ENCODE data around the gene ATOSB. TPM values are rescaled to one million over a fixed set of nuclear protein-coding genes. Genes with fewer than 3 reads are reported as not detected.

The ATOSB gene
- total and polyA plus RNA-seq, 2 experiments from 2014 or later = 2.3 to 6.1 TPM

- H3K27ac Mint-ChIP-seq = peak overlapping the region; percentile 88; the same call in 1 of the 2 replicates
- no peaks in the 10 kb centered on the region for H3K27me3 ChIP-seq (ENCODE audit: insufficient read depth)
- H4K20me1 ChIP-seq (replicated peaks; ENCODE audit: insufficient read depth) = no peaks in the 10 kb centered on the region
- H3K4me3 ChIP-seq = peak overlapping the region; percentile 68
- TF ChIP-seq EZH2phosphoT487 (IDR thresholded peaks at IDR 0.05; ENCODE audit: unreplicated experiment) = no peak
- no peak for TF ChIP-seq STAT1 (IDR thresholded peaks at IDR 0.05; ENCODE audit: unreplicated experiment)
- TF ChIP-seq, protein P1, sequence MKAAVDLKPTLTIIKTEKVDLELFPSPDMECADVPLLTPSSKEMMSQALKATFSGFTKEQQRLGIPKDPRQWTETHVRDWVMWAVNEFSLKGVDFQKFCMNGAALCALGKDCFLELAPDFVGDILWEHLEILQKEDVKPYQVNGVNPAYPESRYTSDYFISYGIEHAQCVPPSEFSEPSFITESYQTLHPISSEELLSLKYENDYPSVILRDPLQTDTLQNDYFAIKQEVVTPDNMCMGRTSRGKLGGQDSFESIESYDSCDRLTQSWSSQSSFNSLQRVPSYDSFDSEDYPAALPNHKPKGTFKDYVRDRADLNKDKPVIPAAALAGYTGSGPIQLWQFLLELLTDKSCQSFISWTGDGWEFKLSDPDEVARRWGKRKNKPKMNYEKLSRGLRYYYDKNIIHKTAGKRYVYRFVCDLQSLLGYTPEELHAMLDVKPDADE (IDR thresholded peaks at IDR 0.05) = no peak
- TF ChIP-seq NANOG (IDR thresholded peaks at IDR 0.05; ENCODE audit: borderline replicate concordance) = no peak
- no peak for TF ChIP-seq CREB1 (CRISPR knock-in tag; IDR thresholded peaks at IDR 0.05; ENCODE audit: low read depth)
- TF ChIP-seq ZNF331 (CRISPR knock-in tag; IDR thresholded peaks at IDR 0.05; ENCODE audit: low read depth) = no peak
- no peak for TF ChIP-seq ZNF114 (CRISPR knock-in tag; IDR thresholded peaks at IDR 0.05)
- TF ChIP-seq JUNB (IDR thresholded peaks at IDR 0.05; ENCODE audit: unreplicated experiment) = no peak
- TF ChIP-seq, protein P2, sequence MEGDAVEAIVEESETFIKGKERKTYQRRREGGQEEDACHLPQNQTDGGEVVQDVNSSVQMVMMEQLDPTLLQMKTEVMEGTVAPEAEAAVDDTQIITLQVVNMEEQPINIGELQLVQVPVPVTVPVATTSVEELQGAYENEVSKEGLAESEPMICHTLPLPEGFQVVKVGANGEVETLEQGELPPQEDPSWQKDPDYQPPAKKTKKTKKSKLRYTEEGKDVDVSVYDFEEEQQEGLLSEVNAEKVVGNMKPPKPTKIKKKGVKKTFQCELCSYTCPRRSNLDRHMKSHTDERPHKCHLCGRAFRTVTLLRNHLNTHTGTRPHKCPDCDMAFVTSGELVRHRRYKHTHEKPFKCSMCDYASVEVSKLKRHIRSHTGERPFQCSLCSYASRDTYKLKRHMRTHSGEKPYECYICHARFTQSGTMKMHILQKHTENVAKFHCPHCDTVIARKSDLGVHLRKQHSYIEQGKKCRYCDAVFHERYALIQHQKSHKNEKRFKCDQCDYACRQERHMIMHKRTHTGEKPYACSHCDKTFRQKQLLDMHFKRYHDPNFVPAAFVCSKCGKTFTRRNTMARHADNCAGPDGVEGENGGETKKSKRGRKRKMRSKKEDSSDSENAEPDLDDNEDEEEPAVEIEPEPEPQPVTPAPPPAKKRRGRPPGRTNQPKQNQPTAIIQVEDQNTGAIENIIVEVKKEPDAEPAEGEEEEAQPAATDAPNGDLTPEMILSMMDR (conservative IDR thresholded peaks at IDR 0.05; ENCODE audit: low read depth in 2 of 2) = no peak
- TF ChIP-seq, protein P3, sequence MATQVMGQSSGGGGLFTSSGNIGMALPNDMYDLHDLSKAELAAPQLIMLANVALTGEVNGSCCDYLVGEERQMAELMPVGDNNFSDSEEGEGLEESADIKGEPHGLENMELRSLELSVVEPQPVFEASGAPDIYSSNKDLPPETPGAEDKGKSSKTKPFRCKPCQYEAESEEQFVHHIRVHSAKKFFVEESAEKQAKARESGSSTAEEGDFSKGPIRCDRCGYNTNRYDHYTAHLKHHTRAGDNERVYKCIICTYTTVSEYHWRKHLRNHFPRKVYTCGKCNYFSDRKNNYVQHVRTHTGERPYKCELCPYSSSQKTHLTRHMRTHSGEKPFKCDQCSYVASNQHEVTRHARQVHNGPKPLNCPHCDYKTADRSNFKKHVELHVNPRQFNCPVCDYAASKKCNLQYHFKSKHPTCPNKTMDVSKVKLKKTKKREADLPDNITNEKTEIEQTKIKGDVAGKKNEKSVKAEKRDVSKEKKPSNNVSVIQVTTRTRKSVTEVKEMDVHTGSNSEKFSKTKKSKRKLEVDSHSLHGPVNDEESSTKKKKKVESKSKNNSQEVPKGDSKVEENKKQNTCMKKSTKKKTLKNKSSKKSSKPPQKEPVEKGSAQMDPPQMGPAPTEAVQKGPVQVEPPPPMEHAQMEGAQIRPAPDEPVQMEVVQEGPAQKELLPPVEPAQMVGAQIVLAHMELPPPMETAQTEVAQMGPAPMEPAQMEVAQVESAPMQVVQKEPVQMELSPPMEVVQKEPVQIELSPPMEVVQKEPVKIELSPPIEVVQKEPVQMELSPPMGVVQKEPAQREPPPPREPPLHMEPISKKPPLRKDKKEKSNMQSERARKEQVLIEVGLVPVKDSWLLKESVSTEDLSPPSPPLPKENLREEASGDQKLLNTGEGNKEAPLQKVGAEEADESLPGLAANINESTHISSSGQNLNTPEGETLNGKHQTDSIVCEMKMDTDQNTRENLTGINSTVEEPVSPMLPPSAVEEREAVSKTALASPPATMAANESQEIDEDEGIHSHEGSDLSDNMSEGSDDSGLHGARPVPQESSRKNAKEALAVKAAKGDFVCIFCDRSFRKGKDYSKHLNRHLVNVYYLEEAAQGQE (IDR thresholded peaks at IDR 0.05; ENCODE audit: unreplicated experiment) = no peak
- no peak for TF ChIP-seq POLR2AphosphoS5 (IDR thresholded peaks at IDR 0.05; ENCODE audit: low read depth)
- TF ChIP-seq ZNF462 (CRISPR knock-in tag; IDR thresholded peaks at IDR 0.05) = no peak
- TF ChIP-seq EZH2 (IDR thresholded peaks at IDR 0.05; ENCODE audit: low read depth, unreplicated experiment) = no peak
- H3K4me3 Mint-ChIP-seq = peak overlapping the region; percentile 91
- H3K4me1 Mint-ChIP-seq = peaks cover 39% of the 10 kb centered on the region
- H3K9me2 ChIP-seq (ENCODE audit: insufficient read depth) = no peaks in the 10 kb centered on the region
- no peaks in the 10 kb centered on the region; the same call in 2 of the 3 replicates for H3K36me3 Mint-ChIP-seq (ENCODE audit: low read depth)
- H3K27ac ChIP-seq (ENCODE audit: low read depth) = peak overlapping the region; percentile 92
- no peaks in the 10 kb centered on the region for H3K36me3 ChIP-seq (ENCODE audit: insufficient read depth)
- peaks cover 16% of the 10 kb centered on the region for H3K4me1 ChIP-seq (ENCODE audit: insufficient read depth)
- 0 out of 2 replicates have a peak, but pooled peaks cover 7% of the 10 kb centered on the region for H3F3A ChIP-seq (replicated peaks; ENCODE audit: low read depth)
- no peaks in the 10 kb centered on the region for H3K9me3 Mint-ChIP-seq
- peak overlapping the region; percentile 94 for H3K4me2 ChIP-seq
- peak overlapping the region; percentile 78; the same call in 1 of the 2 replicates for H2AFZ ChIP-seq
- DNase-seq (ENCODE audit: low spot score) (peak; percentile 40), ATAC-seq (no peak)
- H3K27me3 Mint-ChIP-seq (ENCODE audit: insufficient read depth, low read depth, poor library complexity) = peaks cover 14% of the 10 kb centered on the region
- H3K79me2 ChIP-seq (replicated peaks; ENCODE audit: insufficient read depth) = peaks cover 13% of the 10 kb centered on the region; the same call in 1 of the 2 replicates
These were observed 628 bp downstream of the ATOSB start for GRCh38 chr9:35114840-35115628.

Data from GM23338 (cell line).